Raji (cell line): Measurements from ENCODE around the gene TIMM17B.

Experiments used
- POLR2A ChIP-seq: IDR thresholded peaks from 2 replicates; pipeline ENCODE4 v1.6.1; 2011; ENCODE audit warnings: low read depth, low read length, control low read depth; ENCODE audit not compliant: insufficient read depth

TIMM17B gene

GRCh38 chrX:48927123-48927522 lies 29.6 kb upstream of the TIMM17B start:
- no peak for TF ChIP-seq POLR2A

GRCh38 chrX:48924270-48924669 lies 26.7 kb upstream of the TIMM17B start:
- TF ChIP-seq POLR2A = no peak

- no peak for TF ChIP-seq POLR2A
These were observed 26.2 kb upstream of the TIMM17B start for GRCh38 chrX:48923771-48924170.

GRCh38 chrX:48920718-48921104 lies 23.1 kb upstream of the TIMM17B start:
- TF ChIP-seq POLR2A = no peak

GRCh38 chrX:48919947-48920717 lies 22.6 kb upstream of the TIMM17B start:
- 0 out of 2 replicates have a peak, but pooled peaks have one; percentile 11 for TF ChIP-seq POLR2A

GRCh38 chrX:48919360-48919841 lies 21.8 kb upstream of the TIMM17B start:
- no peak for TF ChIP-seq POLR2A

- TF ChIP-seq POLR2A = peak; percentile 89
These were observed 21.2 kb upstream of the TIMM17B start, which contains the start of gene PIM2 for GRCh38 chrX:48918643-48919340. PIM2 (minus strand) TSS chrX:48919024; CDS start chrX:48918834, 190 bp downstream.

- no peak for TF ChIP-seq POLR2A
These were observed 20.7 kb upstream of the TIMM17B start for GRCh38 chrX:48918301-48918642.

- no peak for TF ChIP-seq POLR2A
These were observed 19.8 kb upstream of the TIMM17B start for GRCh38 chrX:48917139-48918001.

GRCh38 chrX:48914593-48915493 lies 17.3 kb upstream of the TIMM17B start:
- no peak for TF ChIP-seq POLR2A

- TF ChIP-seq POLR2A = no peak
These were observed 16.2 kb upstream of the TIMM17B start for GRCh38 chrX:48913605-48914366.

- peak; percentile 54 for TF ChIP-seq POLR2A
These were observed 14.0 kb upstream of the TIMM17B start, which contains the start of gene SLC35A2 for GRCh38 chrX:48911412-48912182. SLC35A2 (minus strand) TSS chrX:48911646; CDS start chrX:48911636, 10 bp downstream.
